ENCODE measurements around the gene VPS13A.

Gene VPS13A

DNA sequence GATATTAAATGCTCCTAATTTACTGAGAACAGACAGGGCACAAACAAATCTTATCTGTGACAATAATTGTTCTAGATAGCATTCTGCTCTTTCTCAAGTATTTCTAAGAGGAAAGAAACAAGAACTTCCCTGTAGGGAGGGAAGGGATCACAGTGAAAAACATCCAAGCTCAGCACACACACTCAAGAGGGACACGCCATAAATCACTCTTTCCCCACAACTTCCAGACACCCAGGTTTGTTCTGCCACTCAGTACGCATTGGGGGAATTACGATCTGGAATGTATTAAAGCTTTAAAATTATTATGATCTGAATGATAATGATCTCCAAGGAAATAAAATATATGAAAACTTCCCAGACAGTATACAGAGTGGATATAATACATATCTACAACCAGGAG is 249.4 kb downstream of the VPS13A start:
- no peak for DNase-seq

DNA sequence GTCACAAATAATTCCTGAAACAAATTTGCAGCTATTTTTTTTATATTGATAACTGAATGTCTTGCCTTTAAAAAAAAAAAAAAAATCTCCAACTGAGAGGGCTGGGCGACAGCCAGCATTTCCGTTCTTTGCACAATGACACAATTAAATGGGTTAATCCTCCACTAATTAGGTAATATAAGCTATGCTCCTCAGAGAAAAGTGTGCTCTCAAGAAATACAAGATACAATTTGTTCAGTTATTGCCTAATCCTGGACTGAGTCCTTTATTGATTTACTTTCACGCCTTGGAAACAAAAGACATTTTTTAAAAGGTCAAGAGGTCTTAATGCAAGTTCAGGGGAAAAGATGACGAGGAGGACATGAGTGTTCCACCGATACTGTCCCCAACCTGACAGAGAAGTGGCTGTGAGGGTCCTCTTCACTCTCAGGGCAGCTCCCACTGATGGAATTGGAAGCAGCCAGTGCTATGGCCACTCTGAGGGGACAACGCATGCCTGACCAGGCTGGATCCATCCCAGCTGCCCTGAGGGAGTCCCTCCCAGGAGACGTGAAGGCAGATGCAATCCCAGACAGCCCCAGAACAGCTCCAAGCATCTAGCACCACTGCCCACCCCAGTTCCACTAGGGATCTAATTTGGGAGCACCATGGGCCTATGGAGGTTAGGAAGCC is 250.1 kb downstream of the VPS13A start:
- DNase-seq: no peak

DNA sequence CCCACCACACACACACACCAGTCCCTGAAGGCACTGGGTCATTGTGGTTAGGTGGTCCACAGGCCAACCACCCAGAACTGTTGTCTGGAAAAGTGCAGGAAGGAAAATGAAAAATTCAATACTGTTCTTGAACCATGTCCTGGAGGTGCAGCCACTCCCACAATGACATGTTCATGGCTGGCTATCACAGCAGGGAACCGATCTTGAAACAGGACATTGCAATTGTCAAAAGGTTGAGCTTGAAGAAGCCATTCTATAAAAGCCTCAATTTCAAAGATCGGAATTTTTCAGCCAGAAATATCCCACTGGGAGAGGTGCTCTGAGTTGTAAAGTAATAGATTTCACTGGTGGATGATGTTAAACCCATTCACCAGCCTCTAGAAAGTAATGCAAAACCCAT is 252.6 kb downstream of the VPS13A start:
- DNase-seq: no peak

DNA sequence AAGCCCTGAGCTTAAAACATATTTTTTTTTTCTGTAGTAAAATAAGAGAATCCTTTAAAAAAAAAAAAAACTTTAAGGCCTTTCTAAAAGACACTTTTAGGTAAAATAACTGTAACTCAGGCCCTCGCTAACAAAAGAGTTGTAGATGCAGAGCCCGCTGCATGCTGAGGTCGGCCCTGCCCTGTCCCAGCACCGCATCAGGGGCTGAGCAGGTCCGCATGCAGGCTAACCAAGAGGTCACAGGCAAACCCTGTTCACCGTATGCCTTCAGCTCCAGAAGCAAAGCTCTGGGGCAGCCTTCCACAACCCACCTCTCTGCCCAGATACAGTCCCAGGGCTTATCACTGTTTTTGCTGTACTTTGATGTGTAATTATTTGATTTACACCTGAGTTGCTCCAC is 254.7 kb downstream of the VPS13A start:
- DNase-seq: no peak

DNA sequence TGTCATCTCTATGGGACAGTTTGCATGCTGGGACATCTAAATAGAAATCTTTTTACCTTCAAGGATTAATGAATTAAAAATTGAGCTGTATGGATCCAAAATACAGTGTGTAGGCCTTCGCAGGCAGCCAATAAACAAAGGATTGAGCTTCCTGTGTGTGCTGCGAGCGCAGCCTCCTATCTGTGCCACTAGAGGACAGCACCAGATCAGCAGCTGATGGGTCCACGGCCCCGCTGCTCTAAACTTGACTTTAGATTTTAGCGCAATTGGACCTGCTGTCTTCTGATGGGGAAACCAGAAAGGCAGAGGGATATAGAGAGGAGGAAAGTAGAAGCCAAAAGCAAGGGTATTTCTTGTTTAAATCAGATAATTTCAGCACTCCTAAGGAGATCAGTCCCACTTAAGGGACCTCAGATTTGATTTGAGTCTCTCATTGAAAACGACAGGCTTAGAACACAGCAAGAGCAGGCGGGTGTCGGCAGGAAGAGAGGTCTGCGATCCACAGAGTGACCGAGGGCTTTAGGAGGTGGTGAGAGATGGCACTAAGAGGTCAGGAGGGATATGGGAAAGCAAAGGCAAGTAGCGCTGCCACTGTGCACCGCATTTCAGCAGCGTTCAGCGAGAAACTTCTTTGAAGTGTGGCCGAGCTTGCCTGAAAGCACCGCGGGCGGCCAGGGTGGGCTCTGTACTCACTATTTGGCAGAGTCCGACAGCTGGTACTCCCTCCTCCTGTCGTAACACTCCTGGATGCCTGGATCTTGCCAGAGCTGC is 256.5 kb downstream of the VPS13A start:
- peak; percentile 47 to 51 for DNase-seq

DNA sequence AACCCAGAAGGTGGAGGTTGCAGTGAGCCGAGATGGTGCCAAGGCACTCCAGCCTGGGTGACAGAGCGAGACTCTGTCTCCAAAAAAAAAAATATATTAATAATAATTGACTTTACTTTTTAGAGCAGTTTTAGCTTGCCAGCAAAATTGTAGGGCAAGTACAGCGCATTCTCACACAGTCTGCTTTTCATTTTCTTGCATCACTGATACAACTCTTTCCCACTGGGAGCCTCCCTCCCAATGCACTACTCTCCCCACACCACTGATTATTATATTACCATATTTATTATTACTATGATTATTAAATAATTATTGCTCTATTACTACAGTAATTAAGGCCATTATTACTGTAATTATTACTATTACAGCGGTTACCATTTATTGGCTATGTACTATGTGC is 257.9 kb downstream of the VPS13A start:
- DNase-seq: no peak

DNA sequence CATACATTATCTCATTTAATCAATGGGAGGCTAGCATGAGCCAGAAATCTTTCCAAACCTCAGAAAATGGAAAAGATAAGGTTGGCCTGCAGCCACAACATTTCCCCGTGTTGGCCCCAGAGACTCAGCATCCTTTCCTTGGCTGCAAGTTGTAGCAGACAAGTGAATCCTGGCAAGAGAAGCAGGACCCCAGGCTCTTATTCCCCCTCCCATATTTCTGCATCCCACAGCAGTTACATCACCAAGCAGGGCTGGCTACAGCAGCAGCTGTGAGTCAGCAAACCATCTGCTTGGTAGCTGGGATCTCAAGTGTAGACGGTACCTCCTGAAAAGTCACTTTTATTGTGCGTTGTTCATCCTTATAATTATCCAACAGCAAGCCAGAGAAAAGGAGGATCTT is 258.4 kb downstream of the VPS13A start:
- DNase-seq: no peak

DNA sequence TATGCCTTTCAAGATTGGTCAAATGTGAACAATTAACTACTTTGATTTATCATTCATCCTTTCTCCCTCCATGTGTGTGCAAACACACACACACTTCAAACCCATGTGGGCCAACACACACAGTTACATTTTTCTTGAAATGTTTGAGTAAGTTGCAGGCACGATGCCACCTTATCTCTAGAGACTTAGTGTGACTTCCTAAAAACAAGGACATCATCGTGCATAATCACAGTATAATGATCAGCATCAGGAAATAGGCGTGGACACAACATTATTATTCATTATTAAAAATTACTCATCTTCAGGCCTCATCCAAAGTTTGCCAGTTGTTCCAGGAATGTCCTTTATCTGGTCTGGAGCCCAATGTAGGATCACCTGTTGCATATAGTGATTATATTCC is 261.3 kb downstream of the VPS13A start:
- no peak for DNase-seq

DNA sequence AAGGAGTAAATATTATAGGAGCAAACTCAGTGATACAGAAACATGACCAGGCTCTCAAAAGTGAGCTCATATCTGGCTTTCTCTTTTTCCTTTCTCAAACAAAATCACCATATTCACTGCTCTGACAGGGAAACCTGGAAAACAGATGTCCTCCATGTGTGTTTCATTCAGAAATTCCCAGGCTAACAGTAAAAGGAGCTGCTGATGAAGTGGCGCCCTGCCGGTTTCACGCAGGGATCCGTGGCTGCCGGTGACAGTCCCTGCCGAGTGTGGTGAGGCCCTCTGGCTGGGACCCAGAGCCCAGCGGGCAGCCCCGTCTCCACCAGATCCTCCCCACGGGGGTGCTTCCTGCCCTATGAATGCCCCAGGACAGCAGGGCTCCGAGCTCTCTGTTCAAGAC is 262.7 kb downstream of the VPS13A start:
- no peak for DNase-seq

DNA sequence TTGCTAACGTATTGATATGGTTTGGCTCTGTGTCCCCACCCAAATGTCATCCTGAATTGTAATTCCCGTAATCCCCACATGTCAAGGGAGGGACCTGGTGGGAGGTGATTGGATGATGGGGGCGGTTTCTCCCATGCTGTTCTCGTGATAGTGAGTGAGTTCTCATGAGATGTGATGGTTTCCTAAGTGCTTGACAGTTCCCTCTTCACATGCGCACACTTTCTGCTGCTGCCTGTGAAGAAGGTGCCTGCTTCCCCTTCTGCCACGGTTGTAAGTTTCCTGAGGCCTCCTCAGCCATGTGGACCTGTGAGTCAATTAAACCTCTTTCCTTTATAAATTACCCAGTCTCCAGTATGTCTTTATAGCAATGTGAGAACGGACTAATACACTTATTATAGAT is 263.8 kb downstream of the VPS13A start:
- DNase-seq: peak in 1 of 2 donors; percentile 38

DNA sequence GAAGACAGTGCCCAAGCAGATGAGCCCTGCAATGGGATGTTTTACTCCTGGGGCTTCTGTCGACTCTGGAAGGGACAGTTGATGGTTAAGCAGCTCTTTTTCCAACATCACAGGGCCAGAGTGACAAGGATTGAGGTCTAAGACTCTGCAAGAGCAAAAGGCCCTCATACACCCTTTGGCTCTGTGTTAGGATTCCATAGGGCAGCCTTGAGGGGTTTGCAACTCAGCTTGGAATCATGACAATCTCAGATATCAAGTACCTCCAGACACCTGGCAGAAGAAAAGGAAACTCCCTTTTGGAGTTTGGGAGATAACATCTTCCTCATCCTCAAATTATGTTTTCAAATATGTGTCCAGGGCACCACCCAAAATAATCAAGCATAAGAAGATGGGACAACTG is 265.1 kb downstream of the VPS13A start:
- DNase-seq: no peak

DNA sequence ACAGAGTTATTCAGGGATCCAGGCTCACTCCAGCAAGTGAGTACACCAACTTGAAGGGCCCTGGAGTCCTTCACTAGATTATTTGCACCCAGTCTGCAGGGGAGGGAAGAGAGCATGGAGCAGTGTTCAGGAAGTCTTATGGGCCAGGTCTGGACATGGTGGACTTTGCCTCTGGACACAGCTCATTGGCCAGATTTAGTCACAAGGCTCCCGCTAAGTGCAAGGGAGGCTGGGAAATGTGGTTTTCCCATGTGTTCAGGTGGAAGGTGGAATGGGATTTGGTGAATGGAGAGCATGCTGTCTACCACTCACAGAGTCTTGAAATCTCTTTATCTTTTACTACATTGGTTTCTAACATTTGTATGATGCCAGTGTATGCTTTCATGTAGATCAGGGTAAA is 270.3 kb downstream of the VPS13A start:
- DNase-seq: no peak

DNA sequence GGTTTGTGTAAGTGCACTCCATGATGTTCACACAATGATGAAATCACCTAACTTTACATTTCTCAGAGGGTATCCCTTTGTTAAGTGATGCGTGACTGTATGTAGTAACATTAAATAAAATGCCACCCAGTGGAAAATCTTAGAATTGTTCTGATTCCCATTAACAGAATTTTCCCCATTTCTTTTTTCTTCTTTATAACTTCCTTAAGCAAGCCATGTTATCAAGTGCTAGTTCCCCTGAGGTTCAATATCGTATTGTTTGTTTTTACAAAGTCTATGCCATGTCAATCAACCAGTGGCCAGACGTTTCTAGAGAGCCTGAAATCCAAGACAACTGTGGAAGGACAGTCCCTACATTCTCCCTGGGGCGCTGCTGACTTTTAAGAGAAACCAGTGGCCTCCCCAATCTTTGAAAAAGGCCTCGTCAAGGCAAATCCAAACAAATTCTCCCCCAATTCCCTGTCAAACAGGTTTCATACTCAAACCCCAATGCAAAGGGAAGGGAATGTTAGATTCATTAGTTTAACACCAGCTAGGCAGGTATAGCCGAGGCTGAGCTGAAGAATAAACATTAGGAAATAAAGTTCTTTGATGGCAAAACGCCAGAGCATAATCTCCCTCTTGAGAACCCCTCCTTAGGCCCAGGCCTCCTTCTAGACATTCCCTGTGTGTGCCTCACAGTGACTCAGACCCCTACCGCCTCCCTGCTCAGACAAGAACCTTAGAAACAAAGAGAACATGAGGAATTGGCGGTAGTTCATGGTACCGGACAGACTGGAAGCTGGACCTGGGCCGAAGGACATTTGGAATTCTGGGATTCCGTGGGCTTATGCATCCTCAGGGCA is 272.1 kb downstream of the VPS13A start:
- no peak for DNase-seq

DNA sequence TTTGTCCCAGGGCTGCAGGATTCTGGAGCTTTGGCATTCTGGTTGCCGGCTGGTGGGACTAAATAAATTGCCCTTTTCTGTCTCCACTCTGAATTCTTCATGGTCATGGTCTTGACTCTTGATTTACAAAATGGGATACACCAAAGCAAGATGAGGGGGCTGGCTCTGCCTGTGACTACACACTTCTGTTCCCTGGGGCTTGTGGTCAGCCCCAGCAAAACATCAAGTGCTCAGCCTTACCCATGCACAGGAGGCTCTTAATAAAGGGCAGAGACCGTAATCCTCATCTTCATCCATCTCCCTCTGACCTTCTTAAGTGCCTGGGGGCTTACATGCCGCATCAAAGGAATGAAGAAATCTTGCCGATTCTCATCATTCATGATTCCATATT is 272.7 kb downstream of the VPS13A start:
- DNase-seq: no peak

DNA sequence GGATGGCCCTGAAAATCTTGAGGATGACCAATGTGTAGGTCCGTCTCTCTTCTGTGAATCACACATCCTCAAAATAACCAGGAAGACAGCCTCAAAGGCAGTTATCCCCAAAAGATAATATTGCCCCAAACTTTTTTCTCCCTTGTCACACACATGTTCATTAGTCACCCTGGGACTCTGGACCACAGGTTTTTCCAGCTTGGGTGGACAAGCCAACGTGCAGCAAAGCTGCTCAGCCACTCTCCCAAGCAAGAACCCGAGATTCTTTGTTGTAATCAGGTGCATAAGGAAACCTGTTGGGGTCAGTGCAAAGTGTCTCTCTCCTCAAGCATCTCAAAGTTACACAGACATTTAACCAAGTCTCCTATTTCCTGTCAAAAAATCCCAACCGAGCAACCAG is 274.2 kb downstream of the VPS13A start:
- no peak for DNase-seq

DNA sequence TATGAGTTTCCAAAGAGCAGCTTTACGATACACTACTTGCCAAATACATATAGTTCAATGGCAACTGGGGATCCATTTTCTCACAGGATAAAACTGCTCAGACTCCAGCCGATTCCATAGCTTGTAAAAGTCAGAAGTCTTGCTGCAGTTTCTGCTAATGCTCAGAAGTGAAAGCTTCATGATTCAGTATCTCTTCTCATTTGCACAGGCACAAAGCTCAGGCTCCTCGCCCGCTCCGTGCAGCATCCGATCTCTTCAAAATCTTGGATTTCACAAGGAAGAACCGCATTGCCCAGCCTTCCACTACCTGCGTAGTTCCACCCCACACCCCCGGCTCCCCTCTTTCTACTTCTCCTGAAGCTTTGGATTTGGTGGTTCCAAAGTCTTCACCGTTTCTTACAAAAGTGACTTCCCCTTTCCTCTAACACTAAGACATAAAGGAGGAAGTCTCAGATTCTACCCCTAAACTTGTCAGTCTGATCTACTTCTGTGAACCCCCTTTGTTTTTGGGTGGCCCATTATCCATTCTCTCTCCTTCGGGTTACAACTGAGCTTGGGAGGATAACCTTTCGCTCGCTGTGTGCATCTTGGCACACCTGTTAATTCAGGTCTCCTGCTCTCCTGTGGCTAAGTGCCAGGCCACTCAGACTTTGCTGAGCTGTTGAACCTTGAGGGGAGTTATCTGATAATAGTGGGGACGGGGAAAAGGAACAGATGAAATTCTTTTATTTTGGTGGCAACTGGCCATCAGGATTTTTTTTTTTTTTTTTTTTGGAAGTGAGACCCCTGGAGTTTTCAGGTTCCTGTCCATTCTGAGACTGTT is 276.7 kb downstream of the VPS13A start:
- DNase-seq: peak; percentile 37 to 51

DNA sequence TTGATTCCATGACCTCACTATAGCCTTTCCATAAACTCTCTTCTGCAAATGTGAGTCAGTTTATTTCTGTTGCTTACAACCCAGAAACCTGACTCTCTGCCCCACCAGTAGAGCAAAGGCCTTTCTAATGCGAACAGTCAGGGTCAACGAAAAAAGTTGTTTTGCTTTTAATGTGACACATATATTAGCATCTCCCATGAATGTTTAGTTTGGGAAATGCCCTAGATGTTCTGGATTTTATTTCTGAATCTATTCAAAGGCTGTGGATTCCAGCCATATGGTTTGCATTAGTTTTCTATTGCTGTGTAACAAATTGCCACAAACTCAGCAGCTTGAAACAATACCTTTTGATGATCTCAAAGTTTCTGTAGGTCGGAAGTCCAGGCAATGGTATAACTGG is 277.3 kb downstream of the VPS13A start:
- DNase-seq: no peak

DNA sequence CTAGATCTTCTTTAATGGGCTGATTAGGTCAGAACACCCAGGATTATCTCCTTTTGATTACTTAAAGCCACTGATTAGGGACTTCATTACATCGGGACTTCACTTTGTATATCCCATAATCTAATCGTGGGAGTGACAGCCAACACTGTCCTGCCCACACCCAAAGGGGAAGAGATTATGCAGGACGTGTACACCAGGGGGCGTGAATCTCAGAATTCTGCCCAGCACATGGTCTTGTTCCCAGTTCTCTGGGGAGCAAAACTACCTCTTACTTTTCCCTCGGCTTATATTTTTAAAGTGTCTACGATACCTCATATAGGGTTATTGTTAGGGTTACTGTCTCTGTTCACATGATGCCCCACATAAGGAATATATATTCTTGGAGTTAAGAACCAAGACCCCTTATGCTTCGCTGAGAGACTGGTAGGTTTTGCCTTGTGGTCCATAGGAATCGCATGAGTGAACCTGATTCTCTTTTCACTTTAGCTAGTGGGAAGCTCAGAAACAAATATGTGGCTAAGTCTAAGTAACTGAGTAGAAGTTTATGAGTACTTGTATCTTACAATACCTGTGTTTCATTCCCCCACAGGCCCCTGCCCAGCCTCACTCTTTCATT is 278.1 kb downstream of the VPS13A start:
- DNase-seq: peak; percentile 53 to 55

DNA sequence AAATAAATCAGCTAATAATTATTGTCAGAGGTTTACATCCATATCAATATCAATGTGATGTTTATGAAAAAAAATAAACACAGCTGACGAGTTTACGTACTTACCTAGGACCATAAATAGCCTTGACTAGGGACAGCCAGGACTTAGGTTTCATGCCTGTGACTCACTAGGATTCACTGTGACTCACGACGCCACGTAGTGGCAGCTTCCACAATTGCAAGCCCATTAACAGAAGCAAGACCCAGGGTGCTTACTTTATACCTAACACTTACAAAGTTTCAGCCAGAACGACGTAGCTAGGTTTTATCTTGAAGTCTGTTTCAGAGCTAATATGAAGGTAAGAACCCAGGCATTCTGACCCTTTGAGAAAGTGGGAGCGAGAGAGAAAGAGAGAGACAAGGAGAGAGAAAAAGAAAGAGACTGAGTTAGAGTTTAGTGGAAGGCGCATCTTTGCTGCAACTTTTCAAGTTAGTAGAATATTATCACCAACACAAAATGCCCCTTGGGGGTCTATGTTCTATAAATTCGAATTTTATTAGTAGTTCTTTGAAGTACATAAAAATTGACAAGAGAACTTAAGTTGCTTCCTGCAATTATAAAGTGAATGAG is 279.6 kb downstream of the VPS13A start:
- DNase-seq: peak; percentile 88 to 90

DNA sequence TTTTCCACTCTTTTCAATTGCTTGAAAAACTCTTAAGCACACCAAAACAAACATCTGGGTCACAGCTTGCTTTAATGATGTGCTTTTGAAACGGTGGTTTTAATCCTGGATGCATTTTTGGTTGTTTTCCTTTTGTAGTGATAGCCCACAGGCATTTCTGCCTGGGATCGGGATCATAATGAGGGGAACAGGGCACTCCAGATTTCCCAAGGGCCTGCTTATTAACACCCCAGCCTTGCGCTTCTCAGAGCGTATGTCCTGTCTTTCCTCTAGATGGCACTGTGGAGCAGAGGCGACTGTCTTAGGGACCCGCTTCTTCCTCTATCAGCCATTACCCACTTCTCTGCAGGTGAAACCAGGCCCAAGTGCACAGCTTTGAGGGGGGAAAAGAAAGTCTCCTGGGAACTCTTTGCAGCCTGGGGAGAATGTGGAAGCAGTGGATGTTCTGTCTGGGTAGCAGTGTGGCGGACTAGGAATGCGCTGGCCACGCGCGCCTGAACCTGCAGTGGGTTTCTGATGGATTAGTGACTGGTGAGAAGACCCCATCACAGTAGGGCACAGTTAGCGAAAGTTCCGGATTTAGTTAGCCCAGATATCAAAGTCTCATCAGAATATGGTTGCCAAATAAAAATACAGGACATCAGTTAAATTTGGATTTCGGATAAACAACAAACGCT is 280.7 kb downstream of the VPS13A start:
- peak; percentile 67 to 72 for DNase-seq

DNA sequence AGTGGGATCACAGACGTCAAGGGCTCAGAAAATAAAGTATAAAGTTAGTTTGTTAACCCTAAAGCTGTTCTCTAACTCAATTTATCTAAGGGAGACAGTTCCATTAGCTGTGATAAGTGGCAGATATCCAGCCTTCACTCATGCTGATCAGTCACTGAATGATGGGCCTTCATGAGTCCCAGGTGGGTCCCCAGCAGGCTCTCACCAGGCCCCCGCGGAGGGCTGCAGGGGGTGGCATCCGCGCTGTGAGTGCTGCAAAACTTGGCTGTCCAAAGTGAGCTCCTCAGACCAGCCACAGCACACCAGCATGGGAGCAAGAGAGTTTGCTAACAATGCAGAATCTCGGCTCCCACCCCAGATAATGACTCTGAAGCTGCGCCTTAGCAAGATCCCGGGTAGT is 283.6 kb downstream of the VPS13A start:
- DNase-seq: no peak

All from inflammatory macrophage (primary cell).